Measurements from ENCODE around the gene ACAA1. TPM values are rescaled to one million over a fixed set of nuclear protein-coding genes. Genes with fewer than 3 reads are reported as not detected.

The ACAA1 gene
- total RNA-seq, 1 donor from 2014 or later = 47.8 TPM

- no peak for DNase-seq
These were observed 18.3 kb downstream of the ACAA1 start for GRCh38 chr3:38118421-38119247.

DNA sequence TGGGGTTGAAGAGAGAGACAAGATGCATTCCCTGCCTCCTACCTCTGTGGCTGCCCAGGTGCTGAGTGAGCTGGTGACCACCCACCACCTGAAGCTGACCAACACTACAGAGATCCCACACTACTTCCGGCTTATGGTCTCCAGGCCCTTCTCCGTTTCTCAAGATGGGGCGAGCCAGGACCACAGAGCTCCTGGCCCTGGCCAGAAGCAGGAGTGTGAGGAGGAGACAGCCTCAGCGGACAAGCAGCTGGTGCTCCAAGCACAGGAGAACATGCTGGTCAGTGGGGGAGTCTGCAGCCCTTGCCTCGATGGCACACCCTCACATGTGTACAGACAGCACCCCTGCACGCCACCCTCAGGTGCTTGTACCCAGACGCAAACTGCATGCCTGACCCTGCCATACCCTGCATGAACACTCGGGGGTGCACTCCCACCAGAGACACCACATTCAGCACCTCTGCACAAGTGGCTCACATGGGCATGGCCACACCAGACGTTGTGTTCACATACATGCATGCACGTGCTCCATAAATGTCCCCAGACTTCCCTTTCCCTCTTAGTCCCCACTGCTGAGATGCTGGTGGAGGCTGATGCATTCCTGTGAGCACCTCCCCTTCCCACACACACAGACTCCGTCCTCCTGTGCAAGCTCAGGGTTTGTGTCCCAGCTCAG lies 19.0 kb downstream of the ACAA1 start:
- no peak for DNase-seq

DNA sequence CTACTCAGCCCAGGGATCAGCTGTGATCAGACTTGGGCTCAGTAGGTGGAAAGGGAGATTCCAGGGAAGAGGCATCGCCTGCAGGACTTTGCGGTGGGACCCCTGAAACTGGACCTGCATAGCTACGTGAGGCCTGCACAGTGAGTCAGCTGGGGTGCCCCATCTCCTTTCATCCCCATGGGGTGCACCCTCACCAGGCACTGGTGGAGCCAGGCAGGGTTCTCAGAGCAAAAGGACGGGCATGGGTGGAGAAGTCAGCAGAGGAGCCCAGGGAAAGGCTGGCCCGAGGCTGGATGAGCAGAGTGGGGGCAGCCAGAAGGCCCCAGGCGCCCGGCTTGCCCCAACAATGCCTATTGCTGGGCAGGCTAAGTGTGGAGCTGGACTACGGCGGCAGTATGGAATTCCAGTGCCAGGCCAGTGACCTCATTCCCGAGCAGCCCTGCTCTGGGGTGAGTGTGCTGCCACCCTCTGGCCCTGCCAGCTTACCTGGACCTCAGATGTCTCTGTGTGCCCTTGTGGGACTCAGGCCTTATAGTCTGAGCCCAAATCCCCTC lies 19.7 kb downstream of the ACAA1 start:
- no peak for DNase-seq

- DNase-seq = no peak
These were observed 20.3 kb downstream of the ACAA1 start for GRCh38 chr3:38116471-38117162.

DNA sequence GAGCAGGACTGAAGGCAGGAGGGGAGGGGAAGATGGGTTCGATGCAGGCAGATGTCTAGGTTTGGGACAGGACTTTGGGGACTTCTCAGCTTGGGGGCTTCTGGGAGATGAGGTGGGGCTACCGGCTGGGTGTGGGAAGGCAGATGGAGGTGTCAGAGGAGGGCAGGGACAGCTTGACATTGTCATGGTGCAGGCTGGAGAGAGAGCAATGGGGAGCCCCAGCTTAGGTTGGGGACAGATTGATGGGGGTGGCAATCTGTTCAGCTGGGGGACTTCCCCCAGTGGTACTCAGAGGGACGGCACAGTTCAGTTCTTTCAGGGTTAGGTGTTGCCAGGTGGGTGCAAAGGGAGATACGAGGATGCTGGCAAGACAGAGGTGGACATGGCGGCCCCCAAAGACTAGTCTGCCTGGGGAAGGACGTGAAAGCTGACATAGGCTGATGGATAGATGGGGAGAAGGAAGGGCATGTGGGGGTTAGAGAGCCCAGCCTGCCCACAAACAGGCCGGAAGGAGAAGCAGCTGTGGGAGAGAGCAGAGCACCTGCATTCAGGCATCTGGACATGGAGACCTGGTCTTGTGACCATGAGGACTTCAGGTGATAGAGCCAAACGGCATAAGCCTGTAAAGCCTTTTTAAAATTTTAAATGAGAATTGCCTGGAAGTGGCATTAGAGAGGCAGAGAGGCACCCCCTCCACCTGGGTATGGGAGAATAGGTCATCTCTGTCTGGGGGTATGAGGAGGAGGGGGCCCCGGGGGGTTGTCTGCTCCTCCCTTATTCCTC lies 21.1 kb downstream of the ACAA1 start:
- no peak for DNase-seq

GRCh38 chr3:38114875-38115644 lies 21.9 kb downstream of the ACAA1 start:
- DNase-seq = no peak

DNA sequence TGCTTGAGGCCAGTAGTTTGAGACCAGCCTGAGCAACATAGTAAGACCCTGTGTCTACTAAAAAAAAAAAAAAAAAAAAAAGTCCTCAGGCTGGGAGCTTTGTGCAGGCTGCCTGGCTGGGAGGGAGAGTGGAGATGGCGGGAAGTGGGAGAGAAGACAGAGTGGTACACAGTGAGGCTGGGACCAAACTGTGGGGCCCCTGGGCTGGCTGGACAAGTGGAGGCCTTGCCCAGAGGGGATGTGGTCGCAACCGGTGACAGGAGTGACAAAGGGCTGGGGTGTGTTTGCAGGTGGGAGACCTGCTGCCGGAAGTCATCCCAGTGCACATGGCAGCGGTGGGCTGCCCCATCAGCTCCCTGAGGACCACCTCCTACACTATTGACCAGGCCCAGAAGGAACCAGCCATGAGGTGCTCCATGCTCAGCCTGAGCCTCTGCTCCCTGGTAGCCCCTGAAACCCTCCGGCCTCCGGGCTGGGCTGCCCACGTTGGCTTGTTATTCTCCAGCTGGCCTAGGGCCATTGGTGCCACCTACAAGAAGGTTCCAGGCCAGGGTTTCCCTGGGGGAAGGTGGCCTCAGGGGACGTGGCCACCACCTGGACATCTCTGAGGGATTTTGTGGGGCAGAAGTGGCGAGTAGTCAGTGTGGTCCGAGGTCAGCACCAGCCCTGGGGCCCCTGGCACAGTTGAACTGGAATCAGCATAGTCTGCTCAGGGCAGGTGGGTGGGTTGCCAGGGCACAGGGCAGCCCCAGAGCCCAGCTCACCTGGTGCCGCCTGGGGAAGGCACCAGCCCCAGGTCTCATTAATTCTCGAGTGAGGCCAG lies 22.7 kb downstream of the ACAA1 start:
- no peak for DNase-seq

GRCh38 chr3:38112378-38112761 lies 24.6 kb downstream of the ACAA1 start:
- DNase-seq = no peak

GRCh38 chr3:38111696-38112377 lies 25.1 kb downstream of the ACAA1 start:
- DNase-seq = no peak

GRCh38 chr3:38111201-38111600 lies 25.7 kb downstream of the ACAA1 start:
- no peak for DNase-seq

GRCh38 chr3:38110314-38111050 lies 26.4 kb downstream of the ACAA1 start:
- no peak for DNase-seq

DNA sequence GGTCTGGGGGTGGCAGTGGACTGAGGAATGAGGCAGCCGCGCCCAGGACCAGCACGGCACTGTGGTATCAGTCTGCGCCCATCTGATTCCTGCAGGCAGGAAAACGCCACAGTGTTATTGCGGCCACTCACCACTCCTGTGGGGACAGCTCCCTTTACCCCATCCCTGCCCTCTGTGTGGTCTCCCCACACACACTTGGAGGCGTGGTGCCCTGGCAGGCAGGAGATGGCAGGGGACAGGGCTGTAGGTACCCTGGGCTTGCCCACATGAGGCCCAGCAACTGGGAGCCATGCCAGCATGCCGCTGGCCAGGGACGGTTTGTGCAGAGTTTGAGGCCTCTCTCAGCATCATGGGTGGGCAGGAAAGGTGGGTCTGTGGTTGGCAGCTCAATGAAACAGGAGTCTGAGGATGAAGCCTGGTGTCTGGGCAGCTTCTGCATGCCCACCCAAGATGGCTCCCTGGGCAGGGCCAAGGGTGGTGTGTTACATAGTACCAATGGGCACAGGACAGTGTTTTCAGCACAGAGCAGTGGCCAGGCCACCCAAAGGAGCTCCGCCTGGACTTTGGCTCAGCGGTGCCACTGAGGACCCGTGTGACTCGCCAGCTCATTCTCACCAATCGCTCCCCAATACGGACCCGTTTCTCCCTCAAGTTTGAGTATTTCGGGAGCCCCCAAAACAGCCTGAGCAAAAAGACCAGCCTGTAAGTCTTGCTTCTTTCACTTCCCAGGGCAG lies 27.2 kb downstream of the ACAA1 start:
- no peak for DNase-seq

GRCh38 chr3:38108649-38109579 lies 28.0 kb downstream of the ACAA1 start:
- no peak for DNase-seq

DNA sequence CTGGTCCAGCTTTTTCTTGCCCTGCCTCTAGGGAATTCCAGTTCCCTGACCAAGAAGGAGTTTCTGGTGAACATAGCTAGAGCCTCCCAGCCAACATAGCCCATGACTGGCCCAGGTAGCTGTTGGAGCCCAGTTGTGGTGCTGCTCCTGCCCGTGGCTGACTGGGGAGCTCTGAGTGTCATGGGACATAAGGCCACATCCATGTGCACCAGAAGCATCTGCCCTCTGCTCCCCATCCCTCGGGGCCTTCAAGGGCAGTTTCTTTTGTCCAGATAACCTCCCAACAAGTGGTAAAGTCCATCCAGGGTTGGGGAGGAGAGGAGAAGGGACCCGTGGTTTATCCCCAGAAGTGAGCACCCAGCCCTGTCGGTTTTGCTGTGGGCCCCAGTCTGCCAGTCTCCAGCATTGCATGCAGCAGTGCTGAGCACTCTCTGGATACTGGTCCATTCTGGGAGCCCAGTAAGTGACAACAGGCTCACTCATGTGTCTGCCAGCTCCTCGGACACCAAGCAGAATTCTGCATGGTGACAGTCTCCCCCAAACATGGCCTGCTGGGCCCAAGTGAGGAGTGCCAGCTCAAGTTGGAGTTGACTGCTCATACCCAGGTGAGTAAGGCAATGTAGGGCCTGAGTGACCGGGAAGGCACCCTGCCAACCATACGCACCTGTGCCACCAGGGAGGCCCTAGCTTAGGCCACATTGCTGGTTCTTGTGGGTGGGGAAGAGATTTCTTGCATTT lies 28.8 kb downstream of the ACAA1 start:
- DNase-seq = no peak

DNA sequence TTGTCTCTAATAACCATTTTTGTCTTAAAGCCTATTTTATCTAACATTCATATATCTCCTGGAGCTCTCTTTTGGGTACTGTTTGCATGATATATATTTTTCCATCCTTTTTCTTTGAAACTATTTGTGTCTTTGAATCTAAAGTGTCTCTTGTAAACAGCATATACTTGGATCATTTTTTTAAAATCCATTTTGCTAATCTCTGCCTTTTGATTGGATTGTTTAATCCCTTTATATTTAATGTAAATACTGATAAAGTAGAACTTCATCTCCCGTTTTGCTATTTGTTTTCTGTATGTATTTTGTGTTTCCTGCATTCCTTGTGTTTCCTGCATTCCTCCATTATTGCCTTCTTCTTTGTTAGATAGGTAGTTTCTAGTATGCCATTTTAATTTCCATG lies 31.4 kb downstream of the ACAA1 start:
- no peak for DNase-seq

GRCh38 chr3:38102444-38102814 lies 34.5 kb downstream of the ACAA1 start:
- DNase-seq = no peak
